A673 (cell line): ENCODE results near the gene PRKD1. TPM values are rescaled to one million over a fixed set of nuclear protein-coding genes. Genes with fewer than 3 reads are reported as not detected.

Source experiments
- BruUV-seq: library from RNA; stranded (reverse); fragments of 400-500 nt; replicated peaks from 2 replicates; lab custom pipeline; 2021; lab: Mats Ljungman, UMichigan
- CTCF ChIA-PET: fragments of 300-600 bp; sonication (Branson Sonifier 250); formaldehyde crosslinking; loops from one replicate; lab custom pipeline; 2022; ENCODE audit warnings: antibody characterized with exemption; lab: Charles Lee
- POLR2A ChIA-PET: fragments of 300-600 bp; sonication (Branson Sonifier 250); formaldehyde crosslinking; loops from one replicate; lab custom pipeline; 2022; ENCODE audit warnings: antibody characterized with exemption; ENCODE audit not compliant: low non-redundant PET; lab: Charles Lee
- DNase-seq: peaks from one replicate; pipeline ENCODE4 v3.0.0-alpha.2; 2015; ENCODE audit warnings: low spot score
- H3K27ac ChIP-seq: fragments of 200-600 bp; sonication (generic); 2 replicates; pipeline ENCODE4 v1.5.1; 2016; ENCODE audit warnings: mixed run types, low read depth, mild to moderate bottlenecking, mixed read lengths, antibody characterized with exemption, low read length; ENCODE audit not compliant: poor library complexity, severe bottlenecking
- H3K27me3 ChIP-seq: fragments of 200-600 bp; sonication (generic); replicated peaks from 2 replicates; pipeline ENCODE4 v1.6.1; 2017; ENCODE audit warnings: mixed run types, low read depth, mild to moderate bottlenecking, mixed read lengths, antibody characterized with exemption, low read length; ENCODE audit not compliant: insufficient read depth, poor library complexity
- H3K36me3 ChIP-seq: fragments of 200-600 bp; sonication (generic); 2 replicates; pipeline ENCODE4 v1.6.1; 2016; ENCODE audit warnings: mixed run types, mild to moderate bottlenecking, mixed read lengths, antibody characterized with exemption, low read length; ENCODE audit not compliant: insufficient read depth, poor library complexity, severe bottlenecking
- H3K4me1 ChIP-seq: fragments of 200-600 bp; sonication (generic); 2 replicates; pipeline ENCODE4 v1.6.1; 2017; ENCODE audit warnings: mixed run types, mild to moderate bottlenecking, mixed read lengths, antibody characterized with exemption, low read length; ENCODE audit not compliant: insufficient read depth, poor library complexity, severe bottlenecking
- H3K4me3 ChIP-seq: fragments of 200-600 bp; sonication (generic); 2 replicates; pipeline ENCODE4 v1.5.1; 2016; ENCODE audit warnings: low read depth, mixed run types, mild to moderate bottlenecking, mixed read lengths, low read length; ENCODE audit not compliant: poor library complexity, severe bottlenecking
- H3K9me3 ChIP-seq: fragments of 200-600 bp; sonication (generic); 2 replicates; pipeline ENCODE4 v1.6.1; 2016; ENCODE audit warnings: mixed run types, low read depth, mild to moderate bottlenecking, mixed read lengths, antibody characterized with exemption, low read length; ENCODE audit not compliant: poor library complexity, severe bottlenecking
- CTCF ChIP-seq: fragments of 300-800, 200-600 bp; sonication (generic); conservative IDR thresholded peaks from 2 replicates; pipeline ENCODE4 v1.5.1; 2017; ENCODE audit warnings: low read depth, mild to moderate bottlenecking, antibody characterized with exemption, low read length, moderate library complexity, mixed read lengths
- EZH2 ChIP-seq: fragments of 200-600 bp; sonication (generic); IDR thresholded peaks from 2 replicates; pipeline ENCODE4 v1.6.1; 2017; ENCODE audit warnings: borderline replicate concordance, low read depth, mild to moderate bottlenecking, mixed read lengths, antibody characterized with exemption, low read length; ENCODE audit not compliant: poor library complexity, severe bottlenecking
- intact Hi-C: fragments of 100-400 bp; cut with micrococcal nuclease; formaldehyde crosslinking; loops from one replicate; pipeline ENCODE4 v1.10.0; 2022; ENCODE audit not compliant: unreplicated experiment
- total RNA-seq: library from RNA; stranded (reverse); gene quantifications from 2 replicates; pipeline ENCODE4 v1.2.3, GENCODE V29; 2021

PRKD1 gene
- total RNA-seq, 1 experiment from 2014 or later, result 45.7 TPM

DNA sequence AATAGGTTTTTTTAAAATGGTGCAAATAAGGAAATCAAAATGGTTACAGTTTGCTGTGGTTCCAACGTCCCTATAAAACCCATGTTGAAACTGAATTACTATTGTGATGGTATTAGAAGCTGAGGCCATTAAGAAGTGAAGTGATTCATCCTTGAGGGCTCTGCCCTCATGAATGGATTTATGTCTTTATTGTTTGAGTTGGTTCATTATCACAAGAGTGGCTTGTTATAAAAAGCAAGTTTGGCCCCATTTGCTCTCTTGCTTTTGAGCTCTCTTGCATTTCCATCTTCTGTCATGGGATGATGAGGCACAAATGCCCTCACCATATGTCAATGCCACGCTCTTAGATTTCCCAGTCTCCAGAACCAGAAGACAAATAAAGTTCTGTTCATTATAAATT is 62.3 kb downstream of the PRKD1 start:
- CTCF ChIA-PET, result no interaction called here
- no peaks in the 10 kb centered on the region for H3K27me3 ChIP-seq
- H3K36me3 ChIP-seq, result no peaks in the 10 kb centered on the region
- H3K27ac ChIP-seq, result no peak overlapping the region
- no peak overlapping the region for H3K4me3 ChIP-seq
- H3K4me1 ChIP-seq, result peaks cover 19% of the 10 kb centered on the region
- no peaks in the 10 kb centered on the region for H3K9me3 ChIP-seq
- no TSS peak for BruUV-seq
- DNase-seq, result peak; percentile 25
- intact Hi-C loops, result no loop called here
- POLR2A ChIA-PET, result no interaction called here
- no peak for TF ChIP-seq EZH2
- TF ChIP-seq CTCF, result no peak

- TF ChIP-seq EZH2 (no peak), CTCF (no peak)
- H3K4me1 ChIP-seq, result no peaks in the 10 kb centered on the region
- H3K36me3 ChIP-seq, result no peaks in the 10 kb centered on the region
- no peak overlapping the region for H3K27ac ChIP-seq
- DNase-seq, result no peak
- H3K27me3 ChIP-seq, result no peaks in the 10 kb centered on the region
- intact Hi-C loops, result no loop called here
- no peaks in the 10 kb centered on the region for H3K9me3 ChIP-seq
- ChIA-PET POLR2A (no interaction called here), CTCF (no interaction called here)
- H3K4me3 ChIP-seq, result no peak overlapping the region
- no TSS peak for BruUV-seq
Measured at GRCh38 chr14:29861996-29862395, 65.7 kb downstream of the PRKD1 start.

- peaks cover 6% of the 10 kb centered on the region for H3K9me3 ChIP-seq
- no peak for TF ChIP-seq EZH2
- TF ChIP-seq CTCF, result no peak
- intact Hi-C loops, result no loop called here
- no peaks in the 10 kb centered on the region for H3K4me1 ChIP-seq
- no TSS peak for BruUV-seq
- H3K27ac ChIP-seq, result no peak overlapping the region
- H3K36me3 ChIP-seq, result no peaks in the 10 kb centered on the region
- no peaks in the 10 kb centered on the region for H3K27me3 ChIP-seq
- ChIA-PET POLR2A (no interaction called here), CTCF (no interaction called here)
- no peak for DNase-seq
- H3K4me3 ChIP-seq, result no peak overlapping the region
Measured at GRCh38 chr14:29858299-29858698, 69.3 kb downstream of the PRKD1 start.
